SK-N-SH (cell line): ENCODE measurements around the gene CPA3. TPM values are rescaled to one million over a fixed set of nuclear protein-coding genes. Genes with fewer than 3 reads are reported as not detected.

Source experiments
- CTCF ChIA-PET: fragments of 300-600, 350-600 bp; formaldehyde crosslinking; extraction: SDS; loops from one replicate; lab custom pipeline; 2021; lab: Yijun Ruan, JAX
- POLR2A ChIA-PET: fragments of 350-600 bp; sonication (Branson Sonifier 250); formaldehyde crosslinking; extraction: SDS; loops from one replicate; lab custom pipeline; 2020; ENCODE audit warnings: antibody characterized with exemption, inconsistent platforms; lab: Yijun Ruan, JAX
- DNase-seq: peaks from one replicate; pipeline ENCODE4 v3.0.0; 2012
- H2AFZ ChIP-seq: fragments of 200-600 bp; sonication (generic); 2 replicates; pipeline ENCODE4 v1.8.1; 2016; ENCODE audit warnings: antibody characterized with exemption, mild to moderate bottlenecking, low read depth
- H3F3A ChIP-seq: fragments of 200-600 bp; sonication (generic); replicated peaks from 2 replicates; pipeline ENCODE3; 2016; ENCODE audit warnings: antibody characterized with exemption, mild to moderate bottlenecking; ENCODE audit not compliant: insufficient read depth
- H3K27ac ChIP-seq, 2 experiments: fragments of 200-500 bp in 1 of 2; fragments of 200-600 bp in 1 of 2; sonication (Bioruptor generic) in 1 of 2; sonication (generic), shearing (Covaris generic) in 1 of 2; 2 replicates each; pipeline versions ENCODE4 v1.5.1 to v1.6.1; 2014 to 2016; ENCODE audit warnings: low read depth in 2 of 2, inconsistent platforms in 1 of 2, low read length in 1 of 2, mild to moderate bottlenecking in 1 of 2, mixed read lengths in 1 of 2
- H3K27me3 ChIP-seq: fragments of 200-600 bp; sonication (generic), shearing (Covaris generic); 2 replicates; pipeline ENCODE4 v1.6.1; 2016; ENCODE audit warnings: mixed run types; ENCODE audit not compliant: insufficient read depth
- H3K36me3 ChIP-seq, 2 experiments: fragments of 200-500 bp in 1 of 2; fragments of 200-600 bp in 1 of 2; sonication (Bioruptor generic) in 1 of 2; sonication (generic) in 1 of 2; replicated peaks in 1 of 2; 2 replicates each; pipeline versions ENCODE3 to v1.5.1; 2014 to 2016; ENCODE audit warnings: low read length in 1 of 2, mild to moderate bottlenecking in 1 of 2; ENCODE audit not compliant: insufficient read depth in 2 of 2, control insufficient read depth in 1 of 2
- H3K4me1 ChIP-seq, 2 experiments: fragments of 200-500 bp in 1 of 2; fragments of 200-600 bp in 1 of 2; sonication (Bioruptor generic) in 1 of 2; sonication (generic), shearing (Covaris generic) in 1 of 2; 2 replicates each; pipeline versions ENCODE4 v1.5.1 to v1.6.1; 2014 to 2016; ENCODE audit warnings: low read depth in 1 of 2, low read length in 1 of 2, mixed run types in 1 of 2; ENCODE audit not compliant: insufficient read depth in 2 of 2, control insufficient read depth in 1 of 2
- H3K4me2 ChIP-seq: fragments of 200-600 bp; sonication (generic), shearing (Covaris generic); 2 replicates; pipeline ENCODE4 v1.6.1; 2017; ENCODE audit warnings: mixed run types
- H3K4me3 ChIP-seq, 2 experiments: fragments of 200-500 bp in 1 of 2; fragments of 200-600 bp in 1 of 2; sonication (Bioruptor generic) in 1 of 2; sonication (generic), shearing (Covaris generic) in 1 of 2; 2 replicates each; pipeline versions ENCODE4 v1.5.1 to v1.8.1; 2014 to 2016; ENCODE audit warnings: low read depth in 2 of 2, inconsistent platforms in 1 of 2, low read length in 1 of 2, mild to moderate bottlenecking in 1 of 2, mixed read lengths in 1 of 2, moderate library complexity in 1 of 2
- H3K79me2 ChIP-seq: fragments of 200-600 bp; sonication (generic); 2 replicates; pipeline ENCODE4 v1.8.1; 2017; ENCODE audit warnings: mild to moderate bottlenecking; ENCODE audit not compliant: insufficient read depth
- H3K9ac ChIP-seq: fragments of 200-600 bp; sonication (generic); 2 replicates; pipeline ENCODE4 v1.6.1; 2017; ENCODE audit warnings: mixed run types
- H3K9me2 ChIP-seq: fragments of 200-600 bp; sonication (generic); 2 replicates; pipeline ENCODE4 v1.6.1; 2017; ENCODE audit warnings: mixed run types
- H3K9me3 ChIP-seq: fragments of 200-600 bp; sonication (generic); 2 replicates; pipeline ENCODE4 v1.6.1; 2017; ENCODE audit warnings: mixed run types, mild to moderate bottlenecking, moderate library complexity
- H4K20me1 ChIP-seq: fragments of 200-600 bp; sonication (generic); 2 replicates; pipeline ENCODE4 v1.6.1; 2017; ENCODE audit warnings: mild to moderate bottlenecking, mixed run types; ENCODE audit not compliant: insufficient read depth
- CTCF ChIP-seq: fragments of 200-600 bp; sonication (generic); IDR thresholded peaks from 2 replicates; pipeline ENCODE4 v1.6.1; 2017; ENCODE audit warnings: antibody characterized with exemption, mild to moderate bottlenecking, moderate library complexity
- EP300 ChIP-seq, 2 experiments: IDR thresholded peaks; 2 replicates each; pipeline versions ENCODE4 v1.4.0 to v1.6.1; 2012; ENCODE audit warnings: borderline replicate concordance in 1 of 2, low read depth in 1 of 2, low read length in 1 of 2
- FOSL2 ChIP-seq: IDR thresholded peaks from 2 replicates; pipeline ENCODE4 v1.4.0; 2012; ENCODE audit warnings: low read depth, mild to moderate bottlenecking, moderate library complexity, borderline replicate concordance
- FOXM1 ChIP-seq: IDR thresholded peaks from 2 replicates; pipeline ENCODE4 v1.4.0; 2012; ENCODE audit warnings: low read depth, mild to moderate bottlenecking
- GABPA ChIP-seq: IDR thresholded peaks from 2 replicates; pipeline ENCODE4 v1.4.0; 2012; ENCODE audit warnings: low read depth, mild to moderate bottlenecking
- JUND ChIP-seq: IDR thresholded peaks from 2 replicates; pipeline ENCODE4 v1.4.0; 2012
- NRF1 ChIP-seq: IDR thresholded peaks from 2 replicates; pipeline ENCODE4 v1.6.1; 2012; ENCODE audit warnings: low read depth, mild to moderate bottlenecking, low read length
- POLR2AphosphoS5 ChIP-seq: IDR thresholded peaks from 2 replicates; pipeline ENCODE4 v1.6.1; 2012; ENCODE audit warnings: low read depth, low read length
- RAD21 ChIP-seq: IDR thresholded peaks from 2 replicates; pipeline ENCODE4 v1.6.1; 2012; ENCODE audit warnings: mild to moderate bottlenecking, low read length
- RCOR1 ChIP-seq: fragments of 150-350 bp; IDR thresholded peaks from 2 replicates; pipeline ENCODE4 v1.6.1; 2017; ENCODE audit warnings: antibody characterized with exemption, low read length
- RXRA ChIP-seq: IDR thresholded peaks from 2 replicates; pipeline ENCODE4 v1.4.0; 2012; ENCODE audit warnings: low read depth, mild to moderate bottlenecking, borderline replicate concordance
- TAF1 ChIP-seq: IDR thresholded peaks from 2 replicates; pipeline ENCODE4 v1.6.1; 2012; ENCODE audit warnings: low read depth, mild to moderate bottlenecking, low read length, moderate library complexity, borderline replicate concordance
- TCF12 ChIP-seq: IDR thresholded peaks from 2 replicates; pipeline ENCODE4 v1.4.0; 2012
- WGBS: methylation state at CpG from one replicate; pipeline ENCODE4 v1.1.6; 2017; ENCODE audit warnings: low lambda C conversion rate; 5-methylcytosine and 5-hydroxymethylcytosine counted together
- polyA plus RNA-seq, 3 experiments: library from polyadenylated mRNA; depleted of rRNA; stranded (reverse); fragments of >200 nt; gene quantifications; 2 replicates each; pipeline ENCODE4 v1.2.3, GENCODE V29; 2012
- TF ChIP-seq, protein P1 (sequence below): IDR thresholded peaks from 2 replicates; pipeline ENCODE4 v1.6.1; 2012; ENCODE audit warnings: mild to moderate bottlenecking, low read depth, low read length, moderate library complexity
- TF ChIP-seq, protein P2 (sequence below): IDR thresholded peaks from 2 replicates; pipeline ENCODE4; 2012
- TF ChIP-seq, protein P3 (sequence below): IDR thresholded peaks from 2 replicates; pipeline ENCODE4 v1.4.0; 2012; ENCODE audit warnings: low read depth, borderline replicate concordance

The CPA3 gene
- polyA plus RNA-seq, 1 of the 3 experiments (the other 2 are of a cell fraction): not detected

- TF ChIP-seq, protein P1, sequence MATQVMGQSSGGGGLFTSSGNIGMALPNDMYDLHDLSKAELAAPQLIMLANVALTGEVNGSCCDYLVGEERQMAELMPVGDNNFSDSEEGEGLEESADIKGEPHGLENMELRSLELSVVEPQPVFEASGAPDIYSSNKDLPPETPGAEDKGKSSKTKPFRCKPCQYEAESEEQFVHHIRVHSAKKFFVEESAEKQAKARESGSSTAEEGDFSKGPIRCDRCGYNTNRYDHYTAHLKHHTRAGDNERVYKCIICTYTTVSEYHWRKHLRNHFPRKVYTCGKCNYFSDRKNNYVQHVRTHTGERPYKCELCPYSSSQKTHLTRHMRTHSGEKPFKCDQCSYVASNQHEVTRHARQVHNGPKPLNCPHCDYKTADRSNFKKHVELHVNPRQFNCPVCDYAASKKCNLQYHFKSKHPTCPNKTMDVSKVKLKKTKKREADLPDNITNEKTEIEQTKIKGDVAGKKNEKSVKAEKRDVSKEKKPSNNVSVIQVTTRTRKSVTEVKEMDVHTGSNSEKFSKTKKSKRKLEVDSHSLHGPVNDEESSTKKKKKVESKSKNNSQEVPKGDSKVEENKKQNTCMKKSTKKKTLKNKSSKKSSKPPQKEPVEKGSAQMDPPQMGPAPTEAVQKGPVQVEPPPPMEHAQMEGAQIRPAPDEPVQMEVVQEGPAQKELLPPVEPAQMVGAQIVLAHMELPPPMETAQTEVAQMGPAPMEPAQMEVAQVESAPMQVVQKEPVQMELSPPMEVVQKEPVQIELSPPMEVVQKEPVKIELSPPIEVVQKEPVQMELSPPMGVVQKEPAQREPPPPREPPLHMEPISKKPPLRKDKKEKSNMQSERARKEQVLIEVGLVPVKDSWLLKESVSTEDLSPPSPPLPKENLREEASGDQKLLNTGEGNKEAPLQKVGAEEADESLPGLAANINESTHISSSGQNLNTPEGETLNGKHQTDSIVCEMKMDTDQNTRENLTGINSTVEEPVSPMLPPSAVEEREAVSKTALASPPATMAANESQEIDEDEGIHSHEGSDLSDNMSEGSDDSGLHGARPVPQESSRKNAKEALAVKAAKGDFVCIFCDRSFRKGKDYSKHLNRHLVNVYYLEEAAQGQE: no peak
- TF ChIP-seq EP300 (IDR thresholded peaks at IDR 0.05; ENCODE audit: borderline replicate concordance in 1 of 2, low read depth in 1 of 2, low read length in 1 of 2): 0 out of 4 replicates have a peak, but pooled peaks of 1 of the 2 experiments have one; percentile 10
- no peak for TF ChIP-seq RAD21
Observed at GRCh38 chr3:148901987-148902791, 37.1 kb downstream of the CPA3 start (continued).

GRCh38 chr3:148903022-148903442 is 37.9 kb downstream of the CPA3 start:
- H3K27ac ChIP-seq: peak overlapping the region; percentile 67 to 73; a peak in 3 of 4 replicates
- POLR2A ChIA-PET: no interaction called here
- H3K9me2 ChIP-seq: no peaks in the 10 kb centered on the region
- peaks cover 0 to 5% of the 10 kb centered on the region in 2 experiments; a peak in 2 of 4 replicates for H3K4me1 ChIP-seq
- H3K36me3 ChIP-seq: no peaks in the 10 kb centered on the region
- H3K9ac ChIP-seq: peak overlapping the region; percentile 44; the same call in 1 of the 2 replicates
- H3K9me3 ChIP-seq: no peaks in the 10 kb centered on the region
- CTCF ChIA-PET: no interaction called here
- H3F3A ChIP-seq: peaks cover 22% of the 10 kb centered on the region
- TF ChIP-seq TCF12: peak; percentile 62
- TF ChIP-seq JUND: peak; percentile 37
- peak; percentile 41; the same call in 1 of the 2 replicates for TF ChIP-seq FOSL2
- no peak for TF ChIP-seq FOXM1
- no peak for TF ChIP-seq RXRA
- TF ChIP-seq, protein P2, sequence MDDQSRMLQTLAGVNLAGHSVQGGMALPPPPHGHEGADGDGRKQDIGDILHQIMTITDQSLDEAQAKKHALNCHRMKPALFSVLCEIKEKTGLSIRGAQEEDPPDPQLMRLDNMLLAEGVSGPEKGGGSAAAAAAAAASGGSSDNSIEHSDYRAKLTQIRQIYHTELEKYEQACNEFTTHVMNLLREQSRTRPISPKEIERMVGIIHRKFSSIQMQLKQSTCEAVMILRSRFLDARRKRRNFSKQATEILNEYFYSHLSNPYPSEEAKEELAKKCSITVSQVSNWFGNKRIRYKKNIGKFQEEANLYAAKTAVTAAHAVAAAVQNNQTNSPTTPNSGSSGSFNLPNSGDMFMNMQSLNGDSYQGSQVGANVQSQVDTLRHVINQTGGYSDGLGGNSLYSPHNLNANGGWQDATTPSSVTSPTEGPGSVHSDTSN: peak; percentile 31; the same call in 1 of the 2 replicates
- TF ChIP-seq, all 33 proteins: peak for 4
- no peak for DNase-seq
- no peak overlapping the region for H3K4me3 ChIP-seq
- 47% methylated on average over 2 of the region's 2 CpGs for WGBS
- no peaks in the 10 kb centered on the region for H3K79me2 ChIP-seq
- no peaks in the 10 kb centered on the region for H3K27me3 ChIP-seq
- H3K4me2 ChIP-seq: 0 out of 2 replicates have a peak overlapping the region, but pooled peaks have one; percentile 53
- no peaks in the 10 kb centered on the region for H4K20me1 ChIP-seq
- no peak overlapping the region for H2AFZ ChIP-seq

- H4K20me1 ChIP-seq: no peaks in the 10 kb centered on the region
- no peak overlapping the region for H3K9ac ChIP-seq
- DNase-seq: no peak
- H3K9me3 ChIP-seq: no peaks in the 10 kb centered on the region
- no peaks in the 10 kb centered on the region for H3K36me3 ChIP-seq
- H3K4me1 ChIP-seq: peaks cover 0 to 5% of the 10 kb centered on the region in 2 experiments; a peak in 2 of 4 replicates
- H2AFZ ChIP-seq: no peak overlapping the region
- ChIA-PET CTCF (no interaction called here), POLR2A (no interaction called here)
- H3F3A ChIP-seq: peaks cover 22% of the 10 kb centered on the region
- no peak overlapping the region for H3K4me2 ChIP-seq
- H3K9me2 ChIP-seq: no peaks in the 10 kb centered on the region
- no peak overlapping the region for H3K4me3 ChIP-seq
- no peaks in the 10 kb centered on the region for H3K79me2 ChIP-seq
- H3K27me3 ChIP-seq: no peaks in the 10 kb centered on the region
- no peak overlapping the region for H3K27ac ChIP-seq
- no peak for TF ChIP-seq CTCF
- TF ChIP-seq GABPA: no peak
- no peak for TF ChIP-seq TAF1
- TF ChIP-seq RCOR1: no peak
- TF ChIP-seq, protein P2: no peak
- TF ChIP-seq, protein P3, sequence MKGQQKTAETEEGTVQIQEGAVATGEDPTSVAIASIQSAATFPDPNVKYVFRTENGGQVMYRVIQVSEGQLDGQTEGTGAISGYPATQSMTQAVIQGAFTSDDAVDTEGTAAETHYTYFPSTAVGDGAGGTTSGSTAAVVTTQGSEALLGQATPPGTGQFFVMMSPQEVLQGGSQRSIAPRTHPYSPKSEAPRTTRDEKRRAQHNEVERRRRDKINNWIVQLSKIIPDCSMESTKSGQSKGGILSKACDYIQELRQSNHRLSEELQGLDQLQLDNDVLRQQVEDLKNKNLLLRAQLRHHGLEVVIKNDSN: no peak
- no peak for TF ChIP-seq POLR2AphosphoS5
- no peak for TF ChIP-seq NRF1
Observed at GRCh38 chr3:148903941-148904340, 38.8 kb downstream of the CPA3 start.
